Ammon's horn (tissue), 1 donor: Measurements from ENCODE around the gene SNURF.
"Not testable (repeated sequence)": the region's sequence is repeated elsewhere in the genome, so short reads cannot be mapped to it uniquely, and the experiment has no call there.

Source experiments
- DNase-seq: peaks from one replicate; pipeline ENCODE4 v3.0.0-alpha.2; 2016; ENCODE audit warnings: low spot score

The SNURF gene

GRCh38 chr15:24971052-24971451 lies 16.3 kb downstream of the SNURF start:
- DNase-seq: no peak

GRCh38 chr15:24971772-24972171 lies 17.0 kb downstream of the SNURF start:
- no peak for DNase-seq

GRCh38 chr15:24972707-24973106 lies 17.9 kb downstream of the SNURF start:
- DNase-seq: not testable (repeated sequence)

GRCh38 chr15:24976932-24977331 lies 22.1 kb downstream of the SNURF start:
- no peak for DNase-seq

GRCh38 chr15:24977686-24978085 lies 22.9 kb downstream of the SNURF start:
- DNase-seq: no peak

- DNase-seq: no peak
Observed at GRCh38 chr15:24985224-24985623, 30.4 kb downstream of the SNURF start.

GRCh38 chr15:24986653-24987052 lies 31.9 kb downstream of the SNURF start:
- no peak for DNase-seq
